HG02678 (cell line): ENCODE results near the gene LRAT.
"Not testable (repeated sequence)": the region's sequence is repeated elsewhere in the genome, so short reads cannot be mapped to it uniquely, and the experiment has no call there.

Source experiments
- ATAC-seq: cut with Tn5 transposase; IDR thresholded peaks from one replicate; pipeline ENCODE4 v1.9.1; 2021; ENCODE audit warnings: mild to moderate bottlenecking, moderate library complexity; ENCODE audit not compliant: unreplicated experiment

Gene LRAT

GRCh38 chr4:154743683-154744340 lies at the start of gene LRAT:
Gene LRAT (plus strand): TSS chr4:154744000. CDS start chr4:154744327, 327 bp downstream.
- peak; percentile 47 for ATAC-seq

DNA sequence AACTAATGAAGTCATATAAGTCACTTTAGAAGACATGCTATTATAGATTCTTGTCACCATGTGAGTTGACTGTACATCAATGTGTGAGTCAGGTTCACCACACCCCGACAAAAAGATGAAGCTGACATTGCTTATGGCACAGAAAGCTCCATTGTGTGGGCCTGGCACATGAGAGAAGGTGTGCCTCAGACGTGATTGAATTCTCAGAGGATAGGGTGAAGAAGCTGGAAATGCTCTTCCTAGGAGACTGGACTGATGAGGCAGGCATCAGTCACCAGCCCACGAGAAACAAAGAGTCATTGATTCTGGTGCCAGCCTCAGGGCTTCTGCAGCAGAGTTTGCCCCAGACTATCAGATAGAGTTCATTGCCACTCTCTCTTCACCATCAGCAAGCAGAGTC lies 35.9 kb upstream of the LRAT start:
- no peak for ATAC-seq

DNA sequence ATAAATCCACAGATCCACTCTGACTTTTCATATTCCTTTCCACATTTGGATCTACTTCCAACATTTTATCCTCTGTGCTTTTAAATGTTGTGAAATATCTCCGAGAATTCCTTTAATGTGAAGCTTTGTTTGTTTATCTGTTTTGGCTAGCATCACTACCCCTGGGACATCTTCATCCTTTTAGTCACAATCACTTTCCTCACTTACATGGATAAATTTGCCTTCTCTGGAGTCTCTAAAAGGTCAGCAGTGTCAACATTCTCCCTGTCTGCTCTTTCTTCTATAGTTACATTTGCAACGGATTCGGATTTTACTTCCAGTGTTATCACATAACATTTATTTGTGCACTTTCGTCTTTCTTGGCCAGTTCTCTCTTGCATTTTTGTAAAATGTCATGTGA lies 34.2 kb upstream of the LRAT start:
- no peak for ATAC-seq

- no peak for ATAC-seq
Observed at GRCh38 chr4:154711522-154711921, 32.3 kb upstream of the LRAT start.

DNA sequence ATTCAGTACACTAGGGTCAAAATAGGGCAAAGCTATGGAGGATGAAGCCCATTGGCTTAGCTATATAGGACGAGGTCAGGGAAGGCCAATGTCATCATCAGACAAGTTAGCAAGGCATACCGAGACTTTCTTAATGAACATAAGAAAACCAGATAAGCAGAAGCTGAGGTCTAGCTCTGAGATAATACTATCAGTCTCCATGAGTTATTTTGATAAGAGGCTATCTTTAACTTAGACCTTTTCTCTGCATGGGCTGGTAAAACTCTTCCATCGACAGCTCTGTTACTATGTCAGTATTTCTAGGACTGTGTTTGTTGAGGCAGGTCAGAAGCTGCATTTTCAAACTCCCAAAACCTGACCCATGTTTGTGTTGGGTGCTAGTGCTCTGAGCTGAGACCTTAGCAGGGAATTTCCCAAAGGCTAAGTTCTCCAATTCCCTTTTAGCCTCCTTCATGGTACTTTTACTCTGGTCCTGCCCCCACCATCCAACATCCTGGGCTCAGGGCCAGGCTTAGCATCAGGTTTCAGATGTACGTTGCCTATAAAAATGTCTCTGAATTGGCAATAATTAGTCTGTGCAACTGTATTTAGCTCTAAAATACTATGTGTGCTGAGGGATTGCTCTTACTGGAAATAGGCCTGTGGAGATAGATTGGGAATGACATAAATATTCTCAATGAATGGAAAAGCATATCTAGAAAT lies 29.3 kb upstream of the LRAT start:
- no peak for ATAC-seq

- no peak for ATAC-seq
Observed at GRCh38 chr4:154719087-154719486, 24.7 kb upstream of the LRAT start.

DNA sequence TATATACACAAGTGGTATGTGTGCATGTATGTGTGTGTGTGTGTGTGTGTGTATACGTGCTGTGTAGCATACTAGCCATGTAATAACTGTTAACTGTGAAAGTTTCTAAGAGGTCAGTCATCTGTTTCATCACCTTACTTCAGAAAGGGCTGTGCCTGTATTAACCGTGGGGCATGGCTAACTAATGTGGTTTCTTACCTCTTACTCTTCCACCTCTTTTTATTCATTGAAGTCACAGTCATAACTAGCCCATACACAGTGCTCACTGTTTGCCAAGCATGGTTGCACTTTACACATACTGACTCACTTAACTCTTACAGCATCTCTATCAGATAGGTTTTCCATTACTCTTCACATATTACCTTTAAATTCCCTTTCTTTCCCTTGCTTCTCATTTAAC lies 23.7 kb upstream of the LRAT start:
- no peak for ATAC-seq

DNA sequence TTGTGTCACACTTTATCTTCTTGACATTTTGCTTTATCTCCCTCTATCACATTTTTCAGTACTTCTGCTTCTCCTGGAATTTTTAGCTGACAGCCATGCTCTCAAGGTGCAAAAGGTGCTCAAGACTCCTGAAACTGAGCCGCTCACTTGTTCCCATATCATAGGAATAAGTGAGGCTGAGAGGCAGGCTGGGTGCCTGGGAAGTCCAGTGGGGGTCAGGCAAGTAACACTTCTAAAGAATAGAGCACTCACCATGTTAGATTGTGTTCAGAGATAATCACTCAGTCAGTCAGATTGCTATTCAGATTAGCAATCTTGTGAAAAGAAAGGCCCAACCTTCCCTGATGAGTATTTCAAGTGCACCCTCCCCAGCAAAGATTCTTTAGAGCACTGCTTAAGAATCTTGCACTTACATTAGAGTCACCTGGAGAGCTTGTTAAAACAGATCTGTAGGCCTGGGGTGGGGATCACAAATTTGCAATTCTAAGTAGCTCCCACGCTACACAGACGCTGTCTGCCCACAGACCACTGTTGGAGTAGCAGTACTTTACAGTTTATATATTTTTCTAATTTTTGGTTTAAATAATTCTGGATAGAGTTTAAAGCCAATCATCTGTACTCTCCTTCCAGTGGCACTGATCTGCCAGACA lies 23.1 kb upstream of the LRAT start:
- no peak for ATAC-seq

GRCh38 chr4:154722262-154722661 lies 21.5 kb upstream of the LRAT start:
- ATAC-seq, result no peak

DNA sequence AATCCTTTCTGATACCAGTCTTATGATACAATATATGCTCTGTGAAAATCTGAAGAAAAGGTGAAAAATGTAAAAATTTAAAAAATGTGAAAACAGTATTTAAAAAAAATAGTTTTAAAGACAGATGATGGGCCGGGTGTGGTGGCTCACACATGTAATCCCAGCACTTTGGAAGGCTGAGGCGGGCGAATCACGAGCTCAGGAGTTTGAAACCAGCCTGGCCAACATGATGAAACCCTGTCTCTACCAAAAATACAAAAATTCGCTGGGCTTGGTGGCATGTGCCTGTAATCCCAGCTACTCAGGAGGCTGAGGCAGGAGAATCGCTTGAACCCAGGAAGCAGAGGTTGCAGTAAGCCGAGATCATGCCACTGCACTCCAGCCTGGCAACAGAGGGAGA lies 20.2 kb upstream of the LRAT start:
- ATAC-seq, result not testable (repeated sequence)

- ATAC-seq, result no peak
Observed at GRCh38 chr4:154727540-154727939, 16.3 kb upstream of the LRAT start.

DNA sequence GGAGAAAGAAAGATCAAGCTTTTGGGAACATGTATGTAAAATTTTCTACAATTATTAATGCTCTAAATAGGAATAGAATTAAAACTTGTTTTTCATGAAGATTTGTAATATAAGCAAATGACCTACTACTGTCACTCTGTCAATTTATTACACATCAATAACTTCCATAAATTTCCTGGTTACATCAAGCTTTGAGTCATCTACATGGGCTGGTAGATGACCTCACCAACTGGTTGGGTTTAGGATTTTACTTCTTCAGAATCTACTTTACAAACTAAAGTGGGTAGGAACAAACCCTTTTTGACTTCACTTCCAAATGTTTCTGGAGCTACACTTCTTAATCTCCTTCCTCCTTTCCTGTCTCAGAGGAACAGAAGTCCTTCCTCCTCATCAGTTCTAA lies 12.0 kb upstream of the LRAT start:
- ATAC-seq, result no peak

- no peak for ATAC-seq
Observed at GRCh38 chr4:154732669-154733068, 11.1 kb upstream of the LRAT start.

GRCh38 chr4:154736770-154737169 lies 7.0 kb upstream of the LRAT start:
- no peak for ATAC-seq

DNA sequence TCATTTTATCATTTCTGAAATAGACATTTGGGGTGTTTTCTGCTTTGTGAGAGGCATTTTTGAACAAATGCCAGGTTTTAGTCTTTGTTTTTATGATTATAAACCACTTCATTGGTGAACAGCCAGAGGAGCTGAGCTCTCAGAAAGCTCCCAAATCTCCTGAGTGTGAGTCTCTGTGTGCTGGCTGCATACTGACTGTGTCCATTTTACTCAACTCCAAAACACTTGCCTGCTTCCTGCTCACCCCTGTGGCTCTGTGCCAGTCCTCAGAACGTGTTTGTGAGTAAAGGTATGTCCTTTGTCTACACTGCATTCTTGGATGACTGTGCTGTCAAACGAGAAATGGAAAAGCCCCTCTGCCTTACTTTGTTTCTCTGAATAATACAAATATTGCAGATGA lies 5.4 kb upstream of the LRAT start:
- no peak for ATAC-seq

GRCh38 chr4:154739111-154739510 lies 4.7 kb upstream of the LRAT start:
- ATAC-seq, result no peak

GRCh38 chr4:154740462-154740861 lies 3.3 kb upstream of the LRAT start:
- no peak for ATAC-seq

- ATAC-seq, result no peak
Observed at GRCh38 chr4:154741131-154741665, 2.6 kb upstream of the LRAT start.

DNA sequence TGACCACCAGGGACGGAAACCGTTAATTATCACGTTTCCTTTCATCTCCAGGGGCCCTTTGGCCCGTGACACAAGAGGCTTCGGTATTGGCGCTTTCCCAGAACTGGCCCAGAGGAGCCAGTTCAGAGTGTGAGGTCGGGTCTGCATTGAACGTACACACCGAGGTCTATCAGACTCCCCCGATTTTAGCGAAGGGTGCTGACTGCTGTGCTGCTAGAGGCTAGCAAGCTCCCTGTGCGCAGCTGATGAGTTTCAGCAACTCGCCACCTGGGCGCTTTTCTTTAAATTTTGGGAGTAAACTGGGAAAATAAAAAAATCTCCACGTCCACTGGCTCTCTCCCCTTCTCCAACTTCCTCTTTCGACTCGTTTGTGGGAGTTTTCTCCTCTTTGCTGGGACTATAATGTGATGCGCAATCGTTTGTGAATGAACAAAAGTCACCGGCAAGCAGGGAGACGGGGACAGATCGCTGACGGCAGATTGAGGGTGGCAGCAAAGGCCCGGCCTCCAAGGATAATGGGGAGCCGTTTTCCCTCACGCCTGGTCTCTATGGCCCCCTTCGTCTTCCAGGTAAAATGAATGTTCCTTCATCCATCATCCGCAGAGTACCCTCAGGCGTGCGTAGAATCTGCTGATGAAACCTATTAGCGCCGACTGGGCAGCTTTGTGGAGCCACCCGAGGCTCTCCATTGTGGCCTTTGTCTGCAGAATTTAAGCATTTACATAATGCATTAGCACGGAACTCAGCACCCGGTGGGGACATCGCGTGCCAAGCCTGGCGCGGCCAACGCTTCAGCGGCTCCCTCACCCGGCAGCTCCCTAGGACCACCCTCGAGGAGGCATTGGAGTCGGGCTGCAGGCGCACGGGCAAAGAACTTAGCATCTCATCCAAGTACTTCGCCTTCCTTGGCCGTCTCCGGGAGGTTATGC lies 1.6 kb upstream of the LRAT start:
- ATAC-seq, result no peak

DNA sequence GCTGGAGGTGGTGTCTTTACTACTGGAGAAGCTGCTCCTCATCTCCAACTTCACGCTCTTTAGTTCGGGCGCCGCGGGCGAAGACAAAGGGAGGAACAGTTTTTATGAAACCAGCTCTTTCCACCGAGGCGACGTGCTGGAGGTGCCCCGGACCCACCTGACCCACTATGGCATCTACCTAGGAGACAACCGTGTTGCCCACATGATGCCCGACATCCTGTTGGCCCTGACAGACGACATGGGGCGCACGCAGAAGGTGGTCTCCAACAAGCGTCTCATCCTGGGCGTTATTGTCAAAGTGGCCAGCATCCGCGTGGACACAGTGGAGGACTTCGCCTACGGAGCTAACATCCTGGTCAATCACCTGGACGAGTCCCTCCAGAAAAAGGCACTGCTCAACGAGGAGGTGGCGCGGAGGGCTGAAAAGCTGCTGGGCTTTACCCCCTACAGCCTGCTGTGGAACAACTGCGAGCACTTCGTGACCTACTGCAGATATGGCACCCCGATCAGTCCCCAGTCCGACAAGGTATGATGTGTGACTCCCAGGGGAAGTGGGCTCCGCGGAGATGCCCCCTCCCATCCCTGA lies 634 bp downstream of the LRAT start:
- no peak for ATAC-seq

GRCh38 chr4:154757713-154758112 lies 13.9 kb downstream of the LRAT start:
- no peak for ATAC-seq
